Astrocyte (in vitro differentiated cells and primary cell): Measurements from ENCODE around the gene FNDC5. TPM values are rescaled to one million over a fixed set of nuclear protein-coding genes. Genes with fewer than 3 reads are reported as not detected.

Experiments used
- DNase-seq: peaks from one replicate; pipeline ENCODE4 v3.0.0-alpha.2; 2010; ENCODE audit warnings: low read depth
- FAIRE-seq: peaks from 2 replicates; lab custom pipeline; 2011; peaks lifted over from hg19 to GRCh38; lab: Jason Lieb, UNC
- H2AFZ ChIP-seq: 2 replicates; pipeline ENCODE4 v1.6.0; 2012; ENCODE audit warnings: low read depth, low read length, inconsistent platforms
- H3K27ac ChIP-seq: 2 replicates; pipeline ENCODE4 v1.5.1; 2011; ENCODE audit warnings: low read depth, low read length, inconsistent platforms
- H3K27me3 ChIP-seq: 2 replicates; pipeline ENCODE4 v1.6.0; 2011; ENCODE audit warnings: low read length, inconsistent platforms; ENCODE audit not compliant: insufficient read depth
- H3K36me3 ChIP-seq: 2 replicates; pipeline ENCODE4 v1.5.1; 2011; ENCODE audit warnings: low read length, inconsistent platforms; ENCODE audit not compliant: insufficient read depth
- H3K4me1 ChIP-seq: 2 replicates; pipeline ENCODE4 v1.5.1; 2011; ENCODE audit warnings: low read length, inconsistent platforms; ENCODE audit not compliant: insufficient read depth
- H3K4me2 ChIP-seq: 2 replicates; pipeline ENCODE4 v1.6.0; 2012; ENCODE audit warnings: low read length, inconsistent platforms
- H3K4me3 ChIP-seq: 2 replicates; pipeline ENCODE4 v1.5.1; 2011; ENCODE audit warnings: low read depth, mild to moderate bottlenecking, low read length, inconsistent platforms; ENCODE audit not compliant: insufficient read depth
- H3K79me2 ChIP-seq: 2 replicates; pipeline ENCODE4 v1.6.0; 2012; ENCODE audit warnings: mild to moderate bottlenecking, low read length, inconsistent platforms; ENCODE audit not compliant: insufficient read depth
- H3K9ac ChIP-seq: 2 replicates; pipeline ENCODE4 v1.6.0; 2012; ENCODE audit warnings: mild to moderate bottlenecking, low read length, inconsistent platforms
- H3K9me3 ChIP-seq: 2 replicates; pipeline ENCODE4 v1.5.1; 2012; ENCODE audit warnings: low read depth, mild to moderate bottlenecking, low read length, inconsistent platforms; ENCODE audit not compliant: insufficient read depth
- H4K20me1 ChIP-seq: 2 replicates; pipeline ENCODE4 v1.6.0; 2012; ENCODE audit warnings: low read length, inconsistent platforms; ENCODE audit not compliant: insufficient read depth
- H3K27ac Mint-ChIP-seq: one replicate; pipeline ENCODE4 v1.8.0; 2021; ENCODE audit warnings: mild to moderate bottlenecking, mixed read lengths; ENCODE audit not compliant: unreplicated experiment
- H3K27me3 Mint-ChIP-seq: one replicate; pipeline ENCODE4 v1.8.0; 2021; ENCODE audit warnings: low read depth, mixed read lengths; ENCODE audit not compliant: unreplicated experiment
- H3K36me3 Mint-ChIP-seq: one replicate; pipeline ENCODE4 v1.8.0; 2021; ENCODE audit warnings: low read depth, mixed read lengths; ENCODE audit not compliant: unreplicated experiment
- H3K4me1 Mint-ChIP-seq: one replicate; pipeline ENCODE4 v1.8.0; 2021; ENCODE audit warnings: low read depth, mixed read lengths; ENCODE audit not compliant: unreplicated experiment
- H3K4me3 Mint-ChIP-seq: one replicate; pipeline ENCODE4 v1.8.0; 2021; ENCODE audit warnings: mild to moderate bottlenecking, moderate library complexity, mixed read lengths; ENCODE audit not compliant: unreplicated experiment
- H3K9me3 Mint-ChIP-seq: one replicate; pipeline ENCODE4 v1.8.0; 2021; ENCODE audit warnings: mild to moderate bottlenecking, mixed read lengths; ENCODE audit not compliant: unreplicated experiment
- EZH2 ChIP-seq: IDR thresholded peaks from 2 replicates; pipeline ENCODE4 v1.6.1; 2012; ENCODE audit warnings: mild to moderate bottlenecking, low read length, inconsistent platforms; ENCODE audit not compliant: insufficient read depth
- total RNA-seq: library from RNA; stranded (reverse); gene quantifications from 2 replicates; pipeline ENCODE4 v1.2.1, GENCODE V29; 2021
- TF ChIP-seq, protein P1 (sequence below): IDR thresholded peaks from 2 replicates; pipeline ENCODE4 v1.5.1; 2011; ENCODE audit warnings: low read depth, mild to moderate bottlenecking, inconsistent platforms, low read length, moderate library complexity; ENCODE audit not compliant: insufficient read depth

Gene FNDC5
- total RNA-seq, 1 donor from 2014 or later = 0.39 TPM

- no peak for FAIRE-seq
- no peak for TF ChIP-seq EZH2
- TF ChIP-seq, protein P1, sequence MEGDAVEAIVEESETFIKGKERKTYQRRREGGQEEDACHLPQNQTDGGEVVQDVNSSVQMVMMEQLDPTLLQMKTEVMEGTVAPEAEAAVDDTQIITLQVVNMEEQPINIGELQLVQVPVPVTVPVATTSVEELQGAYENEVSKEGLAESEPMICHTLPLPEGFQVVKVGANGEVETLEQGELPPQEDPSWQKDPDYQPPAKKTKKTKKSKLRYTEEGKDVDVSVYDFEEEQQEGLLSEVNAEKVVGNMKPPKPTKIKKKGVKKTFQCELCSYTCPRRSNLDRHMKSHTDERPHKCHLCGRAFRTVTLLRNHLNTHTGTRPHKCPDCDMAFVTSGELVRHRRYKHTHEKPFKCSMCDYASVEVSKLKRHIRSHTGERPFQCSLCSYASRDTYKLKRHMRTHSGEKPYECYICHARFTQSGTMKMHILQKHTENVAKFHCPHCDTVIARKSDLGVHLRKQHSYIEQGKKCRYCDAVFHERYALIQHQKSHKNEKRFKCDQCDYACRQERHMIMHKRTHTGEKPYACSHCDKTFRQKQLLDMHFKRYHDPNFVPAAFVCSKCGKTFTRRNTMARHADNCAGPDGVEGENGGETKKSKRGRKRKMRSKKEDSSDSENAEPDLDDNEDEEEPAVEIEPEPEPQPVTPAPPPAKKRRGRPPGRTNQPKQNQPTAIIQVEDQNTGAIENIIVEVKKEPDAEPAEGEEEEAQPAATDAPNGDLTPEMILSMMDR = no peak
- H3K4me3 ChIP-seq = peak overlapping the region; percentile 62
Observed at GRCh38 chr1:32900371-32900955, 29.8 kb upstream of the FNDC5 start.

GRCh38 chr1:32899586-32900296 is 29.0 kb upstream of the FNDC5 start:
- Histone ChIP-seq H3K4me3 (no peak overlapping the region), H3K36me3 (no peaks in the 10 kb centered on the region), H3K27ac (no peak overlapping the region), H3K79me2 (no peaks in the 10 kb centered on the region), H4K20me1 (no peaks in the 10 kb centered on the region), H2AFZ (no peak overlapping the region), H3K9ac (no peak overlapping the region), H3K9me3 (no peaks in the 10 kb centered on the region), H3K4me2 (no peak overlapping the region), H3K27me3 (peaks cover 3% of the 10 kb centered on the region), H3K4me1 (peaks cover 2% of the 10 kb centered on the region)
- no peaks in the 10 kb centered on the region for H3K9me3 Mint-ChIP-seq
- TF ChIP-seq, protein P1 = no peak
- TF ChIP-seq EZH2 = no peak
- peaks cover 60% of the 10 kb centered on the region for H3K27me3 Mint-ChIP-seq
- peaks cover 2% of the 10 kb centered on the region for H3K36me3 Mint-ChIP-seq
- peak overlapping the region; percentile 80 for H3K4me3 Mint-ChIP-seq
- DNase-seq (no peak), FAIRE-seq (no peak)
- H3K4me1 Mint-ChIP-seq = no peaks in the 10 kb centered on the region
- H3K27ac Mint-ChIP-seq = no peak overlapping the region

More at GRCh38 chr1:32900371-32900955, 29.8 kb upstream of the FNDC5 start:
- Histone ChIP-seq H3K36me3 (no peaks in the 10 kb centered on the region), H3K27me3 (peaks cover 3% of the 10 kb centered on the region), H4K20me1 (no peaks in the 10 kb centered on the region), H3K4me1 (peaks cover 2% of the 10 kb centered on the region), H3K9me3 (no peaks in the 10 kb centered on the region), H3K27ac (no peak overlapping the region), H3K9ac (peak overlapping the region; percentile 43), H2AFZ (peak overlapping the region; percentile 80), H3K4me2 (peak overlapping the region; percentile 92), H3K79me2 (no peaks in the 10 kb centered on the region)
- no peak for DNase-seq
- no peak overlapping the region for H3K27ac Mint-ChIP-seq
- H3K4me1 Mint-ChIP-seq = no peaks in the 10 kb centered on the region
- peaks cover 61% of the 10 kb centered on the region for H3K27me3 Mint-ChIP-seq
- peaks cover 2% of the 10 kb centered on the region for H3K36me3 Mint-ChIP-seq
- H3K4me3 Mint-ChIP-seq = peak overlapping the region; percentile 80
- no peaks in the 10 kb centered on the region for H3K9me3 Mint-ChIP-seq

- Histone ChIP-seq H3K4me2 (no peak overlapping the region), H3K9me3 (no peaks in the 10 kb centered on the region), H3K27me3 (peaks cover 3% of the 10 kb centered on the region), H2AFZ (no peak overlapping the region), H3K79me2 (no peaks in the 10 kb centered on the region), H3K4me1 (peaks cover 2% of the 10 kb centered on the region), H3K36me3 (no peaks in the 10 kb centered on the region), H4K20me1 (no peaks in the 10 kb centered on the region), H3K4me3 (no peak overlapping the region), H3K27ac (no peak overlapping the region), H3K9ac (no peak overlapping the region)
- FAIRE-seq (no peak), DNase-seq (no peak)
- peaks cover 2% of the 10 kb centered on the region for H3K36me3 Mint-ChIP-seq
- no peaks in the 10 kb centered on the region for H3K4me1 Mint-ChIP-seq
- peaks cover 58% of the 10 kb centered on the region for H3K27me3 Mint-ChIP-seq
- no peak overlapping the region for H3K27ac Mint-ChIP-seq
- TF ChIP-seq, protein P1 = no peak
- no peak for TF ChIP-seq EZH2
- H3K9me3 Mint-ChIP-seq = no peaks in the 10 kb centered on the region
- H3K4me3 Mint-ChIP-seq = no peak overlapping the region
Observed at GRCh38 chr1:32898958-32899357, 28.2 kb upstream of the FNDC5 start.
